Umbilical cord (tissue), 2 donors: ENCODE data around the gene RNASE8. TPM values are rescaled to one million over a fixed set of nuclear protein-coding genes. Genes with fewer than 3 reads are reported as not detected.

Experiments used
- DNase-seq: peaks from one replicate; pipeline ENCODE4 v3.0.0-alpha.2; 2015; ENCODE audit warnings: low spot score
- total RNA-seq: library from RNA; depleted of rRNA; stranded (reverse); fragments of >200 nt; gene quantifications from one replicate; pipeline ENCODE4 v1.2.3, GENCODE V29; 2014; ENCODE audit warnings: low replicate concordance; ENCODE audit not compliant: insufficient read depth

Gene RNASE8, protein sequence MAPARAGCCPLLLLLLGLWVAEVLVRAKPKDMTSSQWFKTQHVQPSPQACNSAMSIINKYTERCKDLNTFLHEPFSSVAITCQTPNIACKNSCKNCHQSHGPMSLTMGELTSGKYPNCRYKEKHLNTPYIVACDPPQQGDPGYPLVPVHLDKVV
- total RNA-seq: not detected

DNA sequence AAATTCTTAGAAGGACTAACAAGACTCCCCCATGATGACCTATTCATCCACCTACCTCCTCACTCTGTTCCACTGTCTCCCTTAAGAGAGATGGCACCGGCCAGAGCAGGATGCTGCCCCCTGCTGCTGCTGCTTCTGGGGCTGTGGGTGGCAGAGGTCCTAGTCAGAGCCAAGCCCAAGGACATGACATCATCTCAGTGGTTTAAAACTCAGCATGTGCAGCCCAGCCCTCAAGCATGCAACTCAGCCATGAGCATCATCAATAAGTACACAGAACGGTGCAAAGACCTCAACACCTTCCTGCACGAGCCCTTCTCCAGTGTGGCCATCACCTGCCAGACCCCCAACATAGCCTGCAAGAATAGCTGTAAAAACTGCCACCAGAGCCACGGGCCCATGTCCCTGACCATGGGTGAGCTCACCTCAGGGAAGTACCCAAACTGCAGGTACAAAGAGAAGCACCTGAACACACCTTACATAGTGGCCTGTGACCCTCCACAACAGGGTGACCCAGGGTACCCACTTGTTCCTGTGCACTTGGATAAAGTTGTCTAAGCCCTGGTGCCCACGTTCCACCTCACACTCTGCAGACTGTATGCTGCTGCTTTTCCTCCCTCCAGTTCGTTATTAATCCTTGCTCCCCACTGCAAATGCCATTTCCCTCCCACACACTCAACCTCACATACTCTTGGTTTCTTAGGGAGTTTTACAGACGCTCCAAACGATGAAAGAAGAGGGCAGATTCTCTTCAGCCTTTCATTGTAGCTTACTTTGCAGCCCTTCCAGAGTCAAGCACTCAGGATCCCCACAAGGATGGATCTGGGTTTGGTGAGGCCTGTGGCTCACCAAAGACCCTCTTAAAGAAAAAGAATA is at the start of gene RNASE8:
TSS of gene RNASE8 (plus strand) at position 20 of the 873 bp plus-strand sequence. CDS start at position 91, 71 bp downstream.
- no peak for DNase-seq

DNA sequence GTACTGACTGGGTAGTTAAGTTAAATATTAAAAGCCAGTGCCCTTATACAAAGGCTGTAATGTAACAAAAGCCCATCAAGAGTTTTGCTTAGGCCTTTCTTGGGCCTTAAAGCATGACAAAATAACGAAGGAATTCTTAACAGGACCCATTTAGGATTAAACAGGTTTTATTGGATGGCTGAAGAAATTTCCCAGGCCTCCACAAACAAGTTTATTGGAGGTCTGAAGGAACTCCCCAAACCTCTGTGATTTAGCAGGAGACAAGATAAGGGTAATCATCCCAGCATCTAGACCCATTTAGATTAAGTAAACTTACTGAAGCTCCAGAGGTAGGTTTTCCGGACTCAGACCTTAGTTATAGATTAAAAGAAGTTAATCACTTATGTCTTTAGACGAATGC is 47.9 kb upstream of the RNASE8 start:
- peak; percentile 91 for DNase-seq

DNA sequence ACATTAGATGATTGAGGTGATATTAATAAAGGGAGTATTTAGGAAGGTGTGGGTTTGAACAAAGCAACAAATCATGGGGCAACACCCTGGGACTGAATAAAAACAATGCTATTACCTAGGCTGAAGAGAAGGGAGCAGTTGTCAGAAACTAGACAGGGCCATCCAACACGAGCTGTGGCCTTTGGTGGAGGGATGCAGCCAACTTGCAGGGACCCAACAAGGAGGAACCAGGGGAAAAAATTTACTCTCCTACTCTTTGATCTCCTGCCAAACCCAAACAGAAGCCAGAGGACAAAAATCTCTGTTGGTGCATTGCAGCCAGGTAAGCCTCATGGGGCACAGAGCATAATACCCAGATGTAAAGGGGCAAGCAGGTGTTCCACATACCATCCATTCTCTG is 46.5 kb upstream of the RNASE8 start:
- DNase-seq: no peak

DNA sequence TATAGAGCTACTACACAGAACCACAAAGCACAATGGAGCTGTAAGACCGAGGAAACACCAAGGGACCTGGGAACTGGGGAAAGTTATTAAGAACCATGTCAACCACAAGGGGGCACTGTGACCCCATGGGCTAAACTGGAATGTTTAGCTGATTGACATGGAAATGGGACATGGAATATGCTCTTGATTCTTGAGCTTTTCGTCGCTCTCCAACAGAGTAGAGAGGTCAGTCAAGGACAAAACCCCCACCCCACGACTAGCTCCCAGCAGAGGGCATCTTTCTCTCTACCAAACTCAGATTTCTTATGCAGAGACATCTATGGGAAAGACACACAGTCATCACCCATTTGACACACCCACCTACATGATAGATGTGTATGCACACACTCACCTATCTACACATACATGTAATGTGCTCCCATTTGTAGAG is 42.8 kb upstream of the RNASE8 start:
- DNase-seq: peak; percentile 89

DNA sequence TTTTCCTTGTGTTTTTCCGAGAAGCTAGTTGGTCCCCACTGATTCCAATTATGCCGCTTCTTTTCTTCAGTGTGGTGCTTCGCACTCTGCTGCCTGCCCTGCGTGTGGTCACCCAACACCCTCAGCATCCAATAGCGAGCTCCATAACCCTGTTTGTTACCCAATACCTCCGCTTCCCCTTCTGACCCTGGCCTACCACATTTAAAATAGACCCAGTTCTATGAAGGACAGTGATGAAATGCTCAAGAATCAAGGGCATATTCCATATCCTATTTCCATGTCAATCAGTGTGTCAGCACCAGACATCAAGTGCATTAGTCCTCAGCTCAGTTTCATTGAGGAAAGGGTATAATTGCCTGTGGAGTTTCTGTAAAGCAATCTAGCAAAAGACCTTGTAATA is 42.3 kb upstream of the RNASE8 start:
- DNase-seq: no peak

DNA sequence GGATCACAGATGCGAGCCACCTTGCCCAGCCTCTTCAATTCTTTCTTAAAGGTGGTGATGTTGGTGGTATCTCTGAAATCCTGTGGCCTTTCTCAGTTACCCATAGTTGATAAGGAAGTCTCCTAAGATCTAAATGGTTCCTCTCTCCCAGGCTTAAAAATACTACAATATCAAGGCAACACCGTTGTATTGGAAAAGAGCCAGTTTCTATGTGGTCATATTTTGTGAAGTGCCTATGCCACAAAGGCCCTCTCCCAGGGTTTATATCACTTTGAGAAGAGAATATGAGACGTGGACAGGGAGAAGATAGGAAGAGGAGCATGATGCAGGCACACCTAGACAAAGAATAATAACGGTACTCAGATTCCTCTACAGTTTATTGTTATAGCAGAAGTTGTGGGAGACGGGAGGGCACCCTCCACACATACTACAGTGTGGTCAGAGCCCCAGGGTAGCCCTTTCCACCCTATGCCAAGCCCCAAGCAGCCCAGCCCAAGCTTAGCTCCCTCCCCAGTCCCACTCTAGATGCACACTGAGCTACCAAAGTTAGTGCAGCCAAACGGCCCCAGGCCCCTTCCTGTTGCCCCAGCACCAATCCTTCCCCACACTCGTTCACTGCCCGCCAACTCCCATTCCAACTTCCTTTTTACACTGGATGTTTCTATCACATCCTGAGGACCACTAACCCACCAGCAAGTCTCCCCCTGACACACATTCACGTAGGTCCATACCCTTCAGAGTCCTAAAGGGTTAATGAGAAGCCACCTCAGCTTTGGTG is 41.0 kb upstream of the RNASE8 start:
- no peak for DNase-seq

DNA sequence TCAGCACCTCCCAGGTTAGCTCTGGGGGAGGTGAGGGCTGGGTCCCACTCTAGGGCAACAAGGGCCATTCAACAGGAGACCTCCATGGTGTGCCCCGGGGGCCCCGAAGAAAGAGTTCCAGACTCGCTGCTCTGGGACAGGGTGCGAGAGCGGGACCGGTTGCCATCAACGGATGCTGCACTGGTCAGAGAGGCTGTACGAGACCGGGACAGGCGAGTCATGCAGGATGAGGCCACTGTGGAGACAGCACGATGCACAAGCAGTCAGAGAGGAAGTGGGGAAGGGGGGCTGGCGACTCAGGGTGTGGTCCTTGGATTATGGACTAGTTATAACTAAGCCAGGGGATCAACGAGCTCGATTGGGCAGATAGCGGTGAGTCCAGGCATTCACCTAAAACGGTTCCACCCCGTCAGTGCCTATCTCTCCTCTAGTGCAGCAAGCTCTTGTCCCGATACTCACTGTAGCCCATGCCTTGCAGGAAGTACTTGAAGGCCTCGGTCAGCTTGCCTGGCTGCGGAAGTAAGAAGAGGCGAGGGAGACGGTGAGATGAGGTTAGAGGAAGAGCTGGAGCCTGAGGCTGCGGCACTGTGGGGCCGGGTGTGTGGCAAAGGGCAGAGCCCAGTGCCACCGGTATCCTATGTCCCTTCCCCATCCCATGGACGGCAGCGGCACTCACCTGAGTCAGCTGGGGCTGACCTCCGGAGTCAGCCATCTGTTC is 39.9 kb upstream of the RNASE8 start:
- DNase-seq: no peak

DNA sequence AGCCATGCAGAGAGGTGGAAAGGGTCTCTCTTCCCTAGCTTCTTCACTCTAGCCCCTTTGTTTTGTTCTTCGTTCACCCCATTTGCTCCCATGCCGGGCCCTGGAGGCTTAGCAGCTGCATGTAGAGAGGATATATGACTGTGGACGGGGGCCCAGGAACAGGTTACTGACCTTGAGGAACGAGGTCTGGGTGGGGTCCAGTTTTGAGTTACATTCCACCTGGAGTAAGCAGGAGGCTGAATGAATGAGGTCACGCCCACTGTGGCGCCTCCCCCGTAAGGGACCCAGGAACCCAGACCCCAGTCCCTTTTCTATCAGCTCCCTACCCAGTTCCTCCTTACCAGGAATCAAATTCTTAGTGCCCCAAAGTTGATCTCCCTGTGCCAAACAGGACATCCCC is 39.3 kb upstream of the RNASE8 start:
- no peak for DNase-seq

DNA sequence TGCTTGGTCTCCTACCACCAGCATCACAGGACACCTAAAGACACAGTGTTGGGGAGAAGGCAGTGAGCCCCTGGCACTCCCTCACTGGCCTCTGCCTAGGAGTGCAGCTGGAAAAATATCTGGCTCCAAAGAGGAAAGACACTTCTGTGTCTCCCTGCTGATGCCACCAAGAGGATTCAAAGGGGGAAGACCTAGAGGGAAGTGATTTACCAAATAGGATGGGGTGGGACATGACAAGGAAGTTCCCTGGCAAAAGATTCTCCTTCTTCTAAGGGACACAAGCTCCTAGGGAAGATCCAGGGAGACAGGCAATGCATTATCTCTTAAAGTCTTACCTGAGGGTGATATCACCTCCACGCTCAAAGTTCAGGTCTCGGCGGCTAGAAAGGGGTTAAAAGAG is 38.8 kb upstream of the RNASE8 start:
- DNase-seq: no peak

DNA sequence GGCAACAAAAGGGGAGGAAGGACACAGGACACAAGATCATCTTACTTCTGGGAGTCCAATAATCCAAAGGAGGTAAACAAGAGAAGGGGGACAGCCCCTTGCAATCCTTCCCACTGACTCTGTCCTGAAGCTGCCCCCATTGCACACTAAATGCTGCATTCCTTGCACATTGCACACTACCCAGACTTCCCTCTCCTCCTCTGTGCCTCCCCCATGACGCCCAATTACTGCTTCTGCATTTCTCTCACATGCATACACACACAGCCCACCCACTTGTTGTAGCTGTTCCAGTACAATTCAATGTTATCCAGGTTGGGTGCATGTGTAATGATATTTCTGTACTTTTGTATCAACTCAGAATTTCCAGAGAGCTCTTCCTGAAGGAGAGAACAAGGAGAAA is 38.3 kb upstream of the RNASE8 start:
- no peak for DNase-seq

DNA sequence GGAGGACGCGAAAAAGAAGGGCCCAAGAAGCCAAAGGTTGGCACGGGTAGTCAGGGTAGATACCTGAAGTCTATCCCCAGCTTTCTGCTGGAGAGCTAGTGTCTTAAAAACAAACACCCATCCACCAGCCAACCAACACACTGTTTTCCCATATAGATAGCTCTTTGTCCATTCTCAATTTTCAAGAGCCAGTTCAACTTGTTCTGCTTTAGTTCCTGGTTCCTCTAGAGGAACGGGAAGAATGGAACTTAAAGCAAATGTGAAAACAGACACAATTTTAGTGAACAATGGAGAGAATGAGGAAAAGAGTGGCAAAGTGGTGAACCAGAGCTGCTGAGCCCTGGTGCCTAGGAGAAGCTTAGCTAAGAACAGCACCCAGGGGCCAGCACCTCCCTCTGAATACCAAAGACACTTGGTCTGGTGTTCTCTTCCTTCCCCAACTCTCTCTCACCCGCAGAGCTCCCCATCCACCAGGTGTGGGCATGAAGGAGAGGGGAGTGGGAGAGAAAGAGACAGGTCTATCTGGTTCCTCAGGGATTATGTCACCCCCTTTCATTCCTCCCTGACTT is 36.6 kb upstream of the RNASE8 start:
- DNase-seq: no peak

DNA sequence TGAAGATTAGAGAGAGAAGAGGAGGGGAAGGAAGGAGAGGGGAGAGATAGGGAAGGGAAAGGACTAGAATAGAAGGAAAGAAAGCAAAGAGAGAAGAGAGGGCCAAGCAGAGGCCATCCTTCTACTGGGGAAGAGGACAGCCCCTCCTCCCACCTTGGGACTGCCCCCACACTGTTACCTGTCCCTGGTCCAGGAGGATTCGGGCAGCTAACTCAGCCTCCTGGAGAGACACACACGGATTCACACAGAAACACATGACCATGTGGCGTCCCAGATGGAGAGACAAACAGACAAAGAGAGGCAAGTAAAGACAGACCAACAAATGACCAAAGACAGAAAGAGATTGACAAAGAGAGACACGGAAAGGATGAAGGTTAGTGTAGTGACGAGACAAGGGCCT is 34.9 kb upstream of the RNASE8 start:
- DNase-seq: no peak

DNA sequence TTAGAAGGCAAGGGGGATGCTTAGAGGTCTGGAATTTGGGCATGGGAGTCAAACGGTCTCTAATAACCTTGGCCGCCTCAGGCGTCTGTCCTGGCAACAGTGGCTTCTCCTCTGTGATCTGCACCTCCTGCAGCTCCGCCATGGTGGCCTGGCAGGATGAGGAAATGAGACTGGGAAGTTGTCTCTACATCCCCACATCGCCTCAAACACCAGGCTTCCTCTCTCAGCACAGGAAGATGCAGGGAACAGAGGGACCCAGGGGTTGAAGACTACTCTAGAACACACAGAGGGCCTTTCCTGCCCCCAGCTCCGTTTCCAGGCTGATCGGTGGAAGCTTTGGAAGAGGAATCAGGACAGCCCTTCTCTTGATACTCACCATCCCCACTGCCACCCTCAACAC is 34.4 kb upstream of the RNASE8 start:
- no peak for DNase-seq

DNA sequence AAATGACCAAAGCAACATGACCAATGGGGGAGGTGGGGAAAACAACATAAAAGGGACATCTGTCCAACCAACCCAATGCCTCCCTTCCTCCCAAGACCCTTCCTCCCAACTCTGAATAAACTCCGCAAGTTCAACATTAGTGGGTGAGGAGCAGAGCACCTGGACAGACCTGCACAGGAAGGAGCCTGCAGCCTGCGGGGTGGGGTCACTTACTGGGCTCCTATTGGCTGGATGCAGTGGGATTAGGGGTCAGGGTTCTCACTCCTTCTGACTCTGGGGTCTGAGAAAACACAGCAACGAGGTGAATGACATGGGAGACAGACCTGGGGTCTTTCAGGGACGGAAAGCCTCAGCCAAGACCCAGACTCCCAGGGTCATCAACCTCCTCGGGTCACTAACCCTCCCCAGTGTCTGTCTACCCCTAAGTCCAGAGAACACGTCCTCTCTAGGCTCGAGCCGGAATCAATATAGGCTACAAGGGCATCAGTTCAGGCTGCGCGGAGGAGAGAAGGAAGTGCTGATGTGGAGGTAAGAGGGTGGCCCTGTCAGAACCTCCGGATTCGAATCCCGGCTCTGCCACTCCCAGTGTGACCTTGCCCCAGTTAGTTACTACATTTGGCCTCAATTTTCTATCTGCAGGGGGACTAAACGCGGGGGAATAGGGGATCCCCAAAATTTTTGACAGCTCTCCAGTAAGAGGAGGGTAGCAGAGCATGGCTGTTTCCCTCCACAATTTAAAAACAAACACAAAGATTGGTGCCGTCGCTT is 33.6 kb upstream of the RNASE8 start:
- no peak for DNase-seq

DNA sequence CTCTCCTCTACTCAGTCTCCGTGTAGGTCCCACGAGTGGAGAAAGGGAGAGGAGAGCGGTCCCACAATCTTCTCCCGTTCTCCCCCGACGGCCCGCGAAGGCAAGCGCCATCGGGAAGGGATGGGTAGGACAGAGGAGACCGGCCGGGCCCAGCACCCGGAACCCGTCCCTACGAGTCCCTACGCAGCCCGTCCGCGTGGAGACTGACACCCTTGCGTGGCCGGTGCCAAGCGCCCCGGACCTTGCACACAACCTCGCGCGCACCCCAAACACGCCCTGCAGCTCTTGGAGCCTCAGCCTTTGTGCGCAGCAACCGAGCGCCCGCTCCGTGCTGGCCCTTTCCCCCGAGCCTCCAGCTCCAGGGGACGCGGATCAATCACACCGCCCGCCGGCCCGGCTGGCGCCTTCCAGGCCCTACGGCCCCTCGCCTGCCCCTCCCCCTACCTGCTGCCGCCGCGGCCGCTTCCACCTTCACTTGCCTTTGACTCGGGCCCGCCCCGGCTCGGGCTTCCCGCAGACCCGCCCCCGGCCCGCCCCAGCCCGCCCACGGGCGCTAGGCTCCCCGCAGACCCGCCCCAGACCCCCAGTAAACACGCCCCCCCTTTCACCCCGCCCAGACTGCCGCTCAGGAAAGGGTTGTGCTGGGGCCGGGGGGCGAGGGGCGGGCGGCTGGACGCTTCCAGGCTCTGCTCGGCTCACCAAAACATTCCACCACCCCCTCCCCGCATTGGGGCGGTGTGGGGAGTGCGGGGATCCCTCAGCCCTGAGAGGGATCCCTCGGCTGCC is 32.8 kb upstream of the RNASE8 start, which contains the start of gene NDRG2:
TSS of gene NDRG2 (minus strand) at position 477 of the 786 bp plus-strand sequence. CDS start 1,746 bp downstream, outside the sequence.
- peak; percentile 85 for DNase-seq

DNA sequence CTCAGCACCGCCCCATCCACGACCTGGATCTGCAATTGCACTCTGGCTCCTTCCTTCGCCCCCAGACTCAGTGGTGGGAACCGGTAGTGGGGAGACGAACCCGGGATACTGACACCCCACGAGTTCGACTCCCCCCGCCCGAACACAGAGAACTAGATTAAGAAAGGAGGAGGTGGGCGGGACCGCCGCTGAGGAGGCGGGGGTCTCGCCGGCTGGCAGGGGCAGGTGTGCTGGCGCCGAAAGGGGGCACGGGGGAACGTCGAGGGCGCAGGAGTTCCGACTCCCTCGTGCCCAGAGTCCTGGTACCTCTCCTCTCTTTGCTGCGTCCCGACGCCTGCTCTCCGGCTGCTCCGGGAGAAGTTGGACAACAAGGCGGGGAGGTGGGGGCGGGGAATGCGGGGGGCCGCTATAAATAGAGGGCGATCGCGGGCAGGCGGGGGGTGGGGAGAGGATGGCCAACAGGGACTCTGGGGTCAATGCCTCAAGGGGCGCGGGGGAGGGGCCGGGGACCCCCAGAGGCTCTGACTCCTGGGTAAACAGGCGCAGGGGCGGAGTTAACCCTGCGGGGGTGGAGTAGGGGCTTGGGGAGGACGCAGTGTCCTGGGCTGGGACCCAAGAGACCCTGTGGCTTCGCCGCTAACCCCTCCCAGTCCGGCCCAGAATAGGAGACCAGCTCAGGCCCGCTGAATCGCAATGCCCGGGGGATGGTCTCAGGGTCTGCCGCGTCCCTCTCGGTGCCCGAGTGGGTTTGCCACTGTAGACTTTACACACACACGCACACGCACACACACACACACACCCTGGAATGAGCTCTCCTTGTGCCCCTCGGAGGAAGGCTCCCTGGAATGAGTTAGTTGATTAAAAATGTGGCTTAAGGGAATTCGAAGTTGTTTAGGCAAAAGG is 32.0 kb upstream of the RNASE8 start:
- DNase-seq: peak; percentile 60

DNA sequence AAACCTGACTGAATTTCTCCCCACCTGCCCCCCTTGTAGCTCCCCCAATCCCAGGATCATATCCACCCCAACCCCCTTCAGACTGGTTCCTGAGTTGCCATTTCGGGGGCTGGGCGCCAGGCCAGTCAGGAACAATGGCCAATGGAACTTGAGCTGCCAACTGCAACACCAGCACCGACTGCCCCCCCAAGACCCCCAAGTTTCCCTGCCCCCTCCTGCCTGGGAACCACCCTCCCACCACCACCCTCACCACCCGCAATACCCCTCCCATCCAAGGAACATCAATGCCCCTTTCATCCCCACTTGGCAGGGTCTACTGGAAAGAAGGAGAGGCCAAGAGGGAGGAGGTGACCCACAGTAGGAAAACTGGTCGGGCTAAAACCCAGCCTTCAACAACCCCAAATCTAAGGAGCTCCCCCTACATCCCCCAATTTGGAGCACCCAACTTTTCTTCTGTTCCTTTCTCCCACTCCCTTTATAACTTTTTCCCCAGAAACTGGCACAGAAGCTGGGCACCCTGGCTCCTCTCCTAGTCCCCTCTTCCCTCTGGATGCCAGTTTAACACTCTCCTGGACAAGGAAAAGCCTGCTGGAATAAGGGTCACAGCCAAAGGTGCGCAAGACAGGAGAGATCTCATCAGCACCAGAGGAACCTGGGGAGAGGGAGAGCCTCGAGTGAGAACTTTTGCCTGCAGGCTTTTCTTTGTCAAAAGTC is 31.2 kb upstream of the RNASE8 start:
- no peak for DNase-seq

DNA sequence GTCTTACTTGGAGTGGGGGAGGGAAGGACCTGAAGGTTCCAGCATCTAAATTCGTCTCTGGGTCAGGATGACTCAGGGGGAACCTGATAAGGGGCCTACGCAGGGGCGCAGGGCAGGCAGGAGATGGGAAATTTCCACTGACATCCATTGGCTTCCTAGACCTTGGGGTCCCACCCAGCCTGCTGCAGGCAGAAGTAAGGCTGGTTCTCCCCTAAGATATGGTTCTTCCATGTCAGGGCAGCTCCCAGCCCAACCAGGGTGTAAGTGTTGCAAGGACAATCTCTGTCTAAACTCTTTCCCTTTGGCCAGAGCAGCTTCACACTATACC is 30.7 kb upstream of the RNASE8 start:
- DNase-seq: peak; percentile 49
